Panc1 (cell line): Measurements from ENCODE around the gene SEC31A. TPM values are rescaled to one million over a fixed set of nuclear protein-coding genes. Genes with fewer than 3 reads are reported as not detected.

Source experiments
- ATAC-seq: fragments of 200-7000 bp; cut with Tn5 transposase; 2 replicates; pipeline ENCODE4 v1.9.1; 2020; ENCODE audit warnings: mild to moderate bottlenecking, moderate library complexity
- BruUV-seq: library from RNA; stranded (reverse); fragments of 400-500 nt; replicated peaks from 2 replicates; lab custom pipeline; 2021; lab: Mats Ljungman, UMichigan
- CTCF ChIA-PET: fragments of 300-600 bp; sonication (Branson Sonifier 250); formaldehyde crosslinking; loops from one replicate; lab custom pipeline; 2022; ENCODE audit warnings: antibody characterized with exemption; lab: Charles Lee
- POLR2A ChIA-PET: fragments of 300-600 bp; sonication (Branson Sonifier 250); formaldehyde crosslinking; loops from one replicate; lab custom pipeline; 2022; ENCODE audit warnings: antibody characterized with exemption; lab: Charles Lee
- DNase-seq: peaks from one replicate; pipeline ENCODE4 v3.0.0-alpha.2; 2010; ENCODE audit warnings: low read depth, low spot score
- H3K27ac ChIP-seq: 2 replicates; pipeline ENCODE4 v1.5.1; 2011; ENCODE audit warnings: mild to moderate bottlenecking, low read length, inconsistent platforms
- H3K27me3 ChIP-seq: fragments of 200-500 bp; sonication (Bioruptor generic); 2 replicates; pipeline ENCODE4 v1.6.0; 2014; ENCODE audit warnings: low read length, inconsistent platforms; ENCODE audit not compliant: control insufficient read depth, insufficient read depth
- H3K36me3 ChIP-seq: fragments of 200-500 bp; sonication (Bioruptor generic); 2 replicates; pipeline ENCODE4 v1.5.1; 2014; ENCODE audit warnings: inconsistent platforms, mild to moderate bottlenecking, low read length, moderate library complexity; ENCODE audit not compliant: control insufficient read depth, insufficient read depth
- H3K4me1 ChIP-seq: 2 replicates; pipeline ENCODE4 v1.5.1; 2011; ENCODE audit warnings: inconsistent platforms, mild to moderate bottlenecking, low read length, moderate library complexity; ENCODE audit not compliant: control insufficient read depth, insufficient read depth
- H3K4me3 ChIP-seq, 2 experiments: 2 replicates each; pipeline ENCODE4 v1.5.1; 2011 to 2012; ENCODE audit warnings: low read depth in 2 of 2, low read length in 2 of 2, mild to moderate bottlenecking in 2 of 2, inconsistent platforms in 1 of 2, moderate library complexity in 1 of 2
- H3K9me3 ChIP-seq: fragments of 200-500 bp; sonication (Bioruptor generic); 2 replicates; pipeline ENCODE4 v1.5.1; 2014; ENCODE audit warnings: low read depth, mild to moderate bottlenecking, inconsistent platforms, low read length, moderate library complexity; ENCODE audit not compliant: control insufficient read depth, insufficient read depth
- CTCF ChIP-seq: fragments of 450-650 bp; IDR thresholded peaks from 2 replicates; pipeline ENCODE4 v1.5.1; 2017; ENCODE audit warnings: mild to moderate bottlenecking
- POLR2AphosphoS5 ChIP-seq: IDR thresholded peaks from 2 replicates; pipeline ENCODE4 v1.6.1; 2012; ENCODE audit warnings: mild to moderate bottlenecking, low read depth, low read length, moderate library complexity
- TCF7L2 ChIP-seq: IDR thresholded peaks from 2 replicates; pipeline ENCODE4 v1.6.1; 2011; ENCODE audit warnings: mild to moderate bottlenecking, low read depth, low read length, inconsistent platforms
- in situ Hi-C: cut with HindIII; loops from 2 replicates; pipeline ENCODE4 v1.10.0; 2016; ENCODE audit warnings: low sequenced_read_pairs, low pct_unique_long_range_greater_than_20kb
- intact Hi-C: fragments of 100-400 bp; cut with micrococcal nuclease; formaldehyde crosslinking; loops from one replicate; pipeline ENCODE4 v1.10.0; 2022; ENCODE audit not compliant: unreplicated experiment
- total RNA-seq: library from RNA; stranded (reverse); gene quantifications from one replicate; pipeline ENCODE4 v1.2.1, GENCODE V29; 2021; ENCODE audit not compliant: unreplicated experiment
- TF ChIP-seq, protein P1 (sequence below), 2 experiments: IDR thresholded peaks; 2 replicates each; pipeline ENCODE4 v1.6.1; 2011 to 2012; ENCODE audit warnings: low read depth in 2 of 2, control low read depth in 1 of 2, low read length in 1 of 2, mild to moderate bottlenecking in 1 of 2, moderate library complexity in 1 of 2; ENCODE audit not compliant: insufficient read depth in 1 of 2

Gene SEC31A
- total RNA-seq, 1 experiment from 2014 or later: 107 TPM

GRCh38 chr4:82852751-82853285, 38.1 kb downstream of the SEC31A start:
- Histone ChIP-seq H3K27ac (no peak overlapping the region), H3K27me3 (no peaks in the 10 kb centered on the region), H3K36me3 (peaks cover 46% of the 10 kb centered on the region), H3K9me3 (no peaks in the 10 kb centered on the region), H3K4me1 (no peaks in the 10 kb centered on the region), H3K4me3 (no peak overlapping the region)
- intact Hi-C loops: no loop called here
- BruUV-seq: no TSS peak
- ATAC-seq (no peak), DNase-seq (no peak)
- CTCF ChIA-PET: interaction anchor here (0.9 kb wide), 1 partner anchor 115 kb away, joined by 3 read pairs; no protein-coding TSS in a partner anchor
- 0 out of 2 replicates have a peak, but pooled peaks have one; percentile 1 for TF ChIP-seq CTCF
- no peak for TF ChIP-seq POLR2AphosphoS5
- POLR2A ChIA-PET: no interaction called here
- in situ Hi-C loops: no loop called here

DNA sequence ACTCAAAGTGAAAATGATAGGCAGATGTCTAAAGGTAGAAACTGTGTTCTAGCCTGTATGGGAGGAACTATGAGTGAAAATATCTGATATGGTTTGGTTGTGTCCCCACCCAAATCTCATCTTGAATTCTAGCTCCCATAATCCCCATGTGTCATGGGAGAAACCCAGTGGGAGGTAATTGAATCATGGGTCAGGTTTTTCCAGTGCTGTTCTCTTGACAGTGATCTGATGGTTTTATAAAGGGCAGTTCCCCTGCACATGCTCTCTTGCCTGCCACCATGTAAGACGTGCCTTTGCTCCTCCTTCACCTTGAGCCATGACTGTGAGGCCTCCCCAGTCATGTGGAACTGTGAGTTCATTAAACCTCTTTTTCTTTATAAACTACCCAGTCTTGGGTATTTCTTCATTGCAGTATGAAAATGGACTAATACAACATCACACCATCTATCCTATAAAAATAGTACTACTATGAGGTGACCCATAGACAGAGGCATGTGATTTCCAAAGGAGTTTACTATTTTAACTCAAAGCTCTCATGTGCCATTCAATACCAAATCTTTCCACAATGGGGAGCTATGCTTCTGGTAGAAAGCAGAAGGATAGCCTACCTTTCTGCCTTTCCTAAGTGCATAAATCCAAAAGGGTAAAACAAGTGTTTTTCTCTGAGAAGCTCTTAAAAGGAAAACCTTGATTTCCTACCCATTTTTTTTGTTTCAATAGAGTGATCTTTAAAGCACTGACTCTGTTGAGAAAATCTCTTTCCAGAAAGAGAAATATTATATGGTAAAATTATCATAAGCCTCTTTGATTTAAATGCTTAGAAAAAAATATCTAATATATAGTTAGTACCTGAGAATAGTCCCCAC, 38.8 kb downstream of the SEC31A start:
- ChIA-PET POLR2A (no interaction called here), CTCF (interaction anchor here (0.7 to 0.9 kb wide), 2 partner anchors 10 to 116 kb away, joined by 3 to 4 read pairs; no protein-coding TSS in a partner anchor)
- Histone ChIP-seq H3K4me3 (no peak overlapping the region), H3K9me3 (no peaks in the 10 kb centered on the region), H3K4me1 (no peaks in the 10 kb centered on the region), H3K36me3 (peaks cover 42% of the 10 kb centered on the region), H3K27me3 (no peaks in the 10 kb centered on the region), H3K27ac (no peak overlapping the region)
- no peak for DNase-seq
- intact Hi-C loops (no loop called here), in situ Hi-C loops (no loop called here)
- ATAC-seq: no peak
- no TSS peak for BruUV-seq
- no peak for TF ChIP-seq TCF7L2
- TF ChIP-seq CTCF: peak; percentile 39; the same call in 1 of the 2 replicates

DNA sequence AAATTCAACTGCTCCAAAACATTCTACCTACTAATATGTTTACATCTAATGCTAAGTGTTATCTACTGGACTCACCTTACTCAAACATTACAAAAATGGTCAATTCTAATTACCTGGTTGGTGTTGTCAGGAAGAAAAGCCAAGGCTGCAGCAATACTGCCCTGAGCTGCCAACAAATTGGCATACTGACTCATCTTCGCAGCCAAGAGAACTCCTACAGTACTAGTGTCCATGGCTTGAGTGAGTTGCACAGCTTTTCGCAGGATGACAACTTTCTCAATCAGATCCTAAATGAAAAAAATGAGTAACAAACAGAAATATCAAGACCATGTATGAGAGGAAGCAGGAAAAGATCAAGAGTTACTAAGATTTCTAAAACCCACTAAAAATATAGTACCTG, 39.6 kb downstream of the SEC31A start:
- intact Hi-C loops: no loop called here
- Histone ChIP-seq H3K36me3 (peaks cover 40% of the 10 kb centered on the region), H3K27ac (no peak overlapping the region), H3K4me3 (no peak overlapping the region), H3K9me3 (no peaks in the 10 kb centered on the region), H3K4me1 (no peaks in the 10 kb centered on the region), H3K27me3 (no peaks in the 10 kb centered on the region)
- DNase-seq (no peak), ATAC-seq (no peak)
- POLR2A ChIA-PET: no interaction called here
- no TSS peak for BruUV-seq
- no peak for TF ChIP-seq CTCF
- TF ChIP-seq, protein P1, sequence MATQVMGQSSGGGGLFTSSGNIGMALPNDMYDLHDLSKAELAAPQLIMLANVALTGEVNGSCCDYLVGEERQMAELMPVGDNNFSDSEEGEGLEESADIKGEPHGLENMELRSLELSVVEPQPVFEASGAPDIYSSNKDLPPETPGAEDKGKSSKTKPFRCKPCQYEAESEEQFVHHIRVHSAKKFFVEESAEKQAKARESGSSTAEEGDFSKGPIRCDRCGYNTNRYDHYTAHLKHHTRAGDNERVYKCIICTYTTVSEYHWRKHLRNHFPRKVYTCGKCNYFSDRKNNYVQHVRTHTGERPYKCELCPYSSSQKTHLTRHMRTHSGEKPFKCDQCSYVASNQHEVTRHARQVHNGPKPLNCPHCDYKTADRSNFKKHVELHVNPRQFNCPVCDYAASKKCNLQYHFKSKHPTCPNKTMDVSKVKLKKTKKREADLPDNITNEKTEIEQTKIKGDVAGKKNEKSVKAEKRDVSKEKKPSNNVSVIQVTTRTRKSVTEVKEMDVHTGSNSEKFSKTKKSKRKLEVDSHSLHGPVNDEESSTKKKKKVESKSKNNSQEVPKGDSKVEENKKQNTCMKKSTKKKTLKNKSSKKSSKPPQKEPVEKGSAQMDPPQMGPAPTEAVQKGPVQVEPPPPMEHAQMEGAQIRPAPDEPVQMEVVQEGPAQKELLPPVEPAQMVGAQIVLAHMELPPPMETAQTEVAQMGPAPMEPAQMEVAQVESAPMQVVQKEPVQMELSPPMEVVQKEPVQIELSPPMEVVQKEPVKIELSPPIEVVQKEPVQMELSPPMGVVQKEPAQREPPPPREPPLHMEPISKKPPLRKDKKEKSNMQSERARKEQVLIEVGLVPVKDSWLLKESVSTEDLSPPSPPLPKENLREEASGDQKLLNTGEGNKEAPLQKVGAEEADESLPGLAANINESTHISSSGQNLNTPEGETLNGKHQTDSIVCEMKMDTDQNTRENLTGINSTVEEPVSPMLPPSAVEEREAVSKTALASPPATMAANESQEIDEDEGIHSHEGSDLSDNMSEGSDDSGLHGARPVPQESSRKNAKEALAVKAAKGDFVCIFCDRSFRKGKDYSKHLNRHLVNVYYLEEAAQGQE (IDR thresholded peaks at IDR 0.05; ENCODE audit: insufficient read depth in 1 of 2, low read depth in 2 of 2, low read length in 1 of 2): no peak
- TF ChIP-seq POLR2AphosphoS5: no peak
- CTCF ChIA-PET: no interaction called here
- in situ Hi-C loops: no loop called here
